Hematopoietic multipotent progenitor cell (in vitro differentiated cells): ENCODE data around the gene INTS1. TPM values are rescaled to one million over a fixed set of nuclear protein-coding genes. Genes with fewer than 3 reads are reported as not detected.

Experiments used
- DNase-seq, 3 donors: peaks; one replicate each; pipeline ENCODE4 v3.0.0-alpha.2; 2011 to 2015; ENCODE audit warnings: low read depth in 2 of 3, low spot score in 2 of 3
- total RNA-seq: library from RNA; depleted of rRNA; stranded (reverse); fragments of >200 nt; gene quantifications from one replicate; pipeline ENCODE4 v1.2.3, GENCODE V29; 2012

The INTS1 gene
- 61.4 TPM for total RNA-seq

GRCh38 chr7:1503816-1504775, at the start of gene INTS1:
INTS1 (minus strand) TSS chr7:1504389; CDS start chr7:1503960, 429 bp downstream.
- peak; percentile 70 to 87 (median 87) for DNase-seq

- DNase-seq = no peak
Observed at GRCh38 chr7:1553512-1554210, 49.5 kb upstream of the INTS1 start.

GRCh38 chr7:1552200-1552599, 48.0 kb upstream of the INTS1 start:
- no peak for DNase-seq

- no peak for DNase-seq
Observed at GRCh38 chr7:1550846-1551155, 46.6 kb upstream of the INTS1 start.

GRCh38 chr7:1550005-1550845, 46.0 kb upstream of the INTS1 start:
- DNase-seq = no peak

- no peak for DNase-seq
Observed at GRCh38 chr7:1549357-1550004, 45.3 kb upstream of the INTS1 start.

- no peak for DNase-seq
Observed at GRCh38 chr7:1548944-1549343, 44.8 kb upstream of the INTS1 start.

GRCh38 chr7:1548438-1548831, 44.2 kb upstream of the INTS1 start:
- no peak for DNase-seq

GRCh38 chr7:1547777-1548437, 43.7 kb upstream of the INTS1 start:
- no peak for DNase-seq

GRCh38 chr7:1546909-1547776, 43.0 kb upstream of the INTS1 start:
- no peak for DNase-seq

GRCh38 chr7:1546274-1546908, 42.2 kb upstream of the INTS1 start:
- no peak for DNase-seq

- no peak for DNase-seq
Observed at GRCh38 chr7:1545417-1546246, 41.4 kb upstream of the INTS1 start.

- DNase-seq = no peak
Observed at GRCh38 chr7:1544896-1545416, 40.8 kb upstream of the INTS1 start.

- DNase-seq = no peak
Observed at GRCh38 chr7:1544178-1544895, 40.1 kb upstream of the INTS1 start.

- no peak for DNase-seq
Observed at GRCh38 chr7:1543826-1544177, 39.6 kb upstream of the INTS1 start.

- no peak for DNase-seq
Observed at GRCh38 chr7:1542841-1543747, 38.9 kb upstream of the INTS1 start.
